ENCODE measurements around the gene REC8.
A peak's percentile ranks its signal among the peaks of the same experiment; 100 is the strongest.

- TF ChIP-seq ARNTL (CRISPR knock-in tag; IDR thresholded peaks at IDR 0.05; ENCODE audit: borderline replicate concordance, low read depth): no peak
- TF ChIP-seq ESRRG (CRISPR knock-in tag; IDR thresholded peaks at IDR 0.05): no peak
- no peak for TF ChIP-seq TOX (CRISPR knock-in tag; IDR thresholded peaks at IDR 0.05; ENCODE audit: borderline replicate concordance)
- TF ChIP-seq CSDC2 (CRISPR knock-in tag; IDR thresholded peaks at IDR 0.05): peak; percentile 56; the same call in 1 of the 2 replicates
Measured at GRCh38 chr14:24212924-24213865, 41.3 kb downstream of the REC8 start, which contains the start of gene CHMP4A.
